Endodermal cell (in vitro differentiated cells): ENCODE data around the gene CSNK2A3. TPM values are rescaled to one million over a fixed set of nuclear protein-coding genes. Genes with fewer than 3 reads are reported as not detected.

Experiments
- DNase-seq: peaks from one replicate; pipeline ENCODE4 v3.0.0-alpha.2; 2017
- H3K27ac ChIP-seq: 2 replicates; pipeline ENCODE4 v1.5.1; 2013; ENCODE audit warnings: mild to moderate bottlenecking, low read depth, low read length, moderate library complexity
- H3K27me3 ChIP-seq: 2 replicates; pipeline ENCODE4 v1.6.1; 2013; ENCODE audit warnings: mild to moderate bottlenecking, low read length, moderate library complexity; ENCODE audit not compliant: insufficient read depth, control insufficient read depth, poor library complexity, severe bottlenecking
- H3K36me3 ChIP-seq: 2 replicates; pipeline ENCODE4 v1.7.0; 2013; ENCODE audit warnings: mild to moderate bottlenecking, low read length, moderate library complexity; ENCODE audit not compliant: control insufficient read depth, insufficient read depth
- H3K4me1 ChIP-seq: one replicate; pipeline ENCODE4 v1.7.0; 2013; ENCODE audit warnings: low read length; ENCODE audit not compliant: control insufficient read depth, insufficient read depth
- H3K4me3 ChIP-seq: 2 replicates; pipeline ENCODE4 v1.5.1; 2013; ENCODE audit warnings: mild to moderate bottlenecking, low read length, moderate library complexity
- H3K9ac ChIP-seq: 2 replicates; pipeline ENCODE4 v1.6.1; 2013; ENCODE audit warnings: mild to moderate bottlenecking, low read length, moderate library complexity; ENCODE audit not compliant: poor library complexity, severe bottlenecking; ENCODE audit errors: extremely low read depth
- H3K9me3 ChIP-seq: 2 replicates; pipeline ENCODE4 v1.6.1; 2013; ENCODE audit warnings: mild to moderate bottlenecking, low read length, moderate library complexity; ENCODE audit not compliant: control insufficient read depth
- H3K27ac Mint-ChIP-seq: 2 replicates; pipeline ENCODE4 v1.8.0; 2020; ENCODE audit warnings: mixed read lengths
- H3K27me3 Mint-ChIP-seq: 2 replicates; pipeline ENCODE4 v1.8.0; 2021; ENCODE audit warnings: mild to moderate bottlenecking, mixed read lengths; ENCODE audit not compliant: insufficient read depth
- H3K36me3 Mint-ChIP-seq: 2 replicates; pipeline ENCODE4 v1.8.0; 2020; ENCODE audit warnings: low read depth, mixed read lengths
- H3K4me1 Mint-ChIP-seq: 2 replicates; pipeline ENCODE4 v1.8.0; 2020; ENCODE audit warnings: mixed read lengths
- H3K4me3 Mint-ChIP-seq: 2 replicates; pipeline ENCODE4 v1.8.0; 2020; ENCODE audit warnings: mild to moderate bottlenecking, moderate library complexity, mixed read lengths
- H3K9me3 Mint-ChIP-seq: 2 replicates; pipeline ENCODE4 v1.8.0; 2020; ENCODE audit warnings: mild to moderate bottlenecking, mixed read lengths
- WGBS, 2 experiments: methylation state at CpG; one replicate each; pipeline versions ENCODE4 v1.1.5 to v1.1.7; 2013; ENCODE audit warnings: missing lambda C conversion rate in 2 of 2, mixed read lengths in 1 of 2; ENCODE audit not compliant: insufficient coverage in 1 of 2, insufficient read length in 1 of 2; 5-methylcytosine and 5-hydroxymethylcytosine counted together
- total RNA-seq, 2 donors: library from RNA; stranded (reverse); fragmentation: NEBNext Ultra II Directional in 1 of 2; extraction: Animal tissue kit (Norgen Biotek cat#: 25700) in 1 of 2; gene quantifications; 2 replicates in 1 of 2; 3 replicates in 1 of 2; pipeline ENCODE4 v1.2.1, GENCODE V29; 2021
- TF ChIP-seq, protein P1 (sequence below): fragments of 200-600 bp; sonication (generic); conservative IDR thresholded peaks from 2 replicates; pipeline ENCODE4 v1.5.0; 2021; ENCODE audit warnings: antibody characterized with exemption, mild to moderate bottlenecking

The CSNK2A3 gene
- total RNA-seq, 2 donors from 2014 or later, result 0.82 to 2.1 TPM

GRCh38 chr11:11302565-11302964 lies 50.5 kb downstream of the CSNK2A3 start:
- Histone ChIP-seq H3K9ac (no peak overlapping the region), H3K27me3 (no peaks in the 10 kb centered on the region), H3K4me3 (no peak overlapping the region), H3K9me3 (no peaks in the 10 kb centered on the region), H3K36me3 (no peaks in the 10 kb centered on the region), H3K4me1 (no peaks in the 10 kb centered on the region), H3K27ac (no peak overlapping the region)
- no peaks in the 10 kb centered on the region for H3K27me3 Mint-ChIP-seq
- no peaks in the 10 kb centered on the region for H3K9me3 Mint-ChIP-seq
- DNase-seq, result no peak
- no peaks in the 10 kb centered on the region for H3K4me1 Mint-ChIP-seq
- H3K36me3 Mint-ChIP-seq, result no peaks in the 10 kb centered on the region
- 94 to 100% methylated on average over 9 to 10 of the region's 10 CpGs for WGBS, 2 experiments
- no peak overlapping the region for H3K4me3 Mint-ChIP-seq
- no peak overlapping the region for H3K27ac Mint-ChIP-seq
- TF ChIP-seq, protein P1, sequence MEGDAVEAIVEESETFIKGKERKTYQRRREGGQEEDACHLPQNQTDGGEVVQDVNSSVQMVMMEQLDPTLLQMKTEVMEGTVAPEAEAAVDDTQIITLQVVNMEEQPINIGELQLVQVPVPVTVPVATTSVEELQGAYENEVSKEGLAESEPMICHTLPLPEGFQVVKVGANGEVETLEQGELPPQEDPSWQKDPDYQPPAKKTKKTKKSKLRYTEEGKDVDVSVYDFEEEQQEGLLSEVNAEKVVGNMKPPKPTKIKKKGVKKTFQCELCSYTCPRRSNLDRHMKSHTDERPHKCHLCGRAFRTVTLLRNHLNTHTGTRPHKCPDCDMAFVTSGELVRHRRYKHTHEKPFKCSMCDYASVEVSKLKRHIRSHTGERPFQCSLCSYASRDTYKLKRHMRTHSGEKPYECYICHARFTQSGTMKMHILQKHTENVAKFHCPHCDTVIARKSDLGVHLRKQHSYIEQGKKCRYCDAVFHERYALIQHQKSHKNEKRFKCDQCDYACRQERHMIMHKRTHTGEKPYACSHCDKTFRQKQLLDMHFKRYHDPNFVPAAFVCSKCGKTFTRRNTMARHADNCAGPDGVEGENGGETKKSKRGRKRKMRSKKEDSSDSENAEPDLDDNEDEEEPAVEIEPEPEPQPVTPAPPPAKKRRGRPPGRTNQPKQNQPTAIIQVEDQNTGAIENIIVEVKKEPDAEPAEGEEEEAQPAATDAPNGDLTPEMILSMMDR, result no peak
